H1 (cell line): ENCODE data around the gene BBC3. TPM values are rescaled to one million over a fixed set of nuclear protein-coding genes. Genes with fewer than 3 reads are reported as not detected.

ENCODE experiments used
- BCL11A ChIP-seq, 2 experiments: IDR thresholded peaks; one replicate each; pipeline ENCODE4 v1.6.1; 2011; ENCODE audit warnings: low read depth in 2 of 2, low read length in 2 of 2, mild to moderate bottlenecking in 2 of 2
- MAX ChIP-seq: IDR thresholded peaks from 2 replicates; pipeline ENCODE4 v1.6.1; 2012; ENCODE audit warnings: inconsistent platforms
- NRF1 ChIP-seq: IDR thresholded peaks from 2 replicates; pipeline ENCODE4 v1.6.1; 2011; ENCODE audit warnings: mild to moderate bottlenecking, low read depth, low read length, improper control_type of control experiment
- POLR2AphosphoS5 ChIP-seq: IDR thresholded peaks from 2 replicates; pipeline ENCODE4 v1.6.1; 2011; ENCODE audit warnings: low read depth, low read length
- polyA plus RNA-seq, 7 experiments: library from polyadenylated mRNA; depleted of rRNA in 3 of 7; stranded (reverse) in 5 of 7; unstranded in 2 of 7; fragments of >200 nt in 5 of 7; fragments of 200-250 nt in 2 of 7; gene quantifications; 1 replicate in 5 of 7; 2 replicates in 1 of 7; 4 replicates in 1 of 7; pipeline versions ENCODE4 v1.2.1 to v1.2.3, GENCODE V29; 2011 to 2013; ENCODE audit warnings: missing spikeins in 2 of 7, mixed read lengths in 2 of 7
- total RNA-seq: library from RNA; stranded (reverse); fragmentation: NEBNext Ultra II Directional; extraction: Animal tissue kit (Norgen Biotek cat#: 25700); gene quantifications from 2 replicates; pipeline ENCODE4 v1.2.1, GENCODE V29; 2021

The BBC3 gene
- total and polyA plus RNA-seq, 2 of the 8 experiments (the other 6 are each of a cell fraction or from before 2014, with no cell fraction given): 13.2 to 21.6 TPM

GRCh38 chr19:47176071-47176626 lies 54.9 kb downstream of the BBC3 start (continued):
- TF ChIP-seq BCL11A (IDR thresholded peaks at IDR 0.05; ENCODE audit: low read depth in 2 of 2, low read length in 2 of 2) (no peak), MAX (no peak), POLR2AphosphoS5 (no peak), NRF1 (no peak)
